BLaER1 treated with 17β-estradiol and CSF1 and Interleukin-3, amounts not matched to agents 10 nM and 100 nM (cell line): ENCODE results near the gene CARMIL1.
"Not testable (repeated sequence)": the region's sequence is repeated elsewhere in the genome, so short reads cannot be mapped to it uniquely, and the experiment has no call there.

Experiments used
- H3K27ac ChIP-seq, 11 experiments: shearing (Covaris generic); formaldehyde crosslinking; 2 replicates each; pipeline ENCODE4 v1.8.1; 2022
- H3K27me3 ChIP-seq, 11 experiments: shearing (Covaris generic); formaldehyde crosslinking; 2 replicates each; pipeline ENCODE4 v1.8.1; 2022
- H3K36me3 ChIP-seq, 11 experiments: shearing (Covaris generic); formaldehyde crosslinking; 2 replicates each; pipeline ENCODE4 v1.8.1; 2022
- H3K4me1 ChIP-seq, 10 experiments: shearing (Covaris generic); formaldehyde crosslinking; 2 replicates each; pipeline ENCODE4 v1.8.1; 2022
- H3K4me2 ChIP-seq, 11 experiments: shearing (Covaris generic); formaldehyde crosslinking; 2 replicates each; pipeline ENCODE4 v1.8.1; 2022
- H3K4me3 ChIP-seq, 10 experiments: shearing (Covaris generic); formaldehyde crosslinking; 2 replicates each; pipeline ENCODE4 v1.8.1; 2022
- H3K9ac ChIP-seq, 11 experiments: shearing (Covaris generic); formaldehyde crosslinking; 2 replicates each; pipeline ENCODE4 v1.8.1; 2022
- H3K9me3 ChIP-seq, 11 experiments: shearing (Covaris generic); formaldehyde crosslinking; replicated peaks in 1 of 11; 2 replicates each; pipeline ENCODE4 v1.8.1; 2022
- H4K20me1 ChIP-seq, 11 experiments: shearing (Covaris generic); formaldehyde crosslinking; 2 replicates each; pipeline ENCODE4 v1.8.1; 2022
- Cebpa-rat ChIP-seq, 11 experiments: shearing (Covaris generic); IDR thresholded peaks; 2 replicates each; pipeline ENCODE4 v1.8.1; 2022

CARMIL1 gene

DNA sequence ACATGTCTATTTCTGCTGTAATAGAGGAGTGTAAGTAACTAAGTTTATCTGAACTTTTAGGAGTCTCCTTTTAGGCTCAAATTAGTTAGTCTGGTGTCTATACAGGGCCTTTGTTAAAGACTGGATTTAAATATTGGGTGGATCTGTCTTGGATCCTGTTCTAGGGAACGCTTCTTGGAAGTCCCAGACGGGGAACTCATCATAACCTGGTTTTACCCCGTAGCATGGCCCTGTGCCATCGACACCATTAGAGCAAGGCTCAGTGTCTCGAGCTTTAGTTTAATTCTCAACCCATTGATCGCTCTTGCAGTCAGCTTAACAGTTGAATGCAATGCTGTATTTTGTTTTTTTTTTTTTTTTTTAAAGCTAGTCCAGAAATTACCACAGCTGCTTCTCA, 89.9 kb downstream of the CARMIL1 start:
- Histone ChIP-seq H3K27ac (no peak overlapping the region), H3K4me3 (no peak overlapping the region), H3K4me1 (peaks cover 10 to 32% (median 28%) of the 10 kb centered on the region in 10 experiments; a peak in 19 of 20 replicates), H4K20me1 (no peaks in the 10 kb centered on the region), H3K9ac (no peak overlapping the region), H3K4me2 (peak overlapping the region in 8 of 11 experiments; percentile 7 to 78 (median 44); a peak in 8 of 22 replicates), H3K27me3 (no peaks in the 10 kb centered on the region), H3K36me3 (no peaks in the 10 kb centered on the region; a peak in 1 of 22 replicates), H3K9me3 (peaks cover 0 to 26% (median 0%) of the 10 kb centered on the region in 11 experiments; a peak in 3 of 22 replicates)
- no peak for TF ChIP-seq Cebpa-rat (IDR thresholded peaks at IDR 0.05)

DNA sequence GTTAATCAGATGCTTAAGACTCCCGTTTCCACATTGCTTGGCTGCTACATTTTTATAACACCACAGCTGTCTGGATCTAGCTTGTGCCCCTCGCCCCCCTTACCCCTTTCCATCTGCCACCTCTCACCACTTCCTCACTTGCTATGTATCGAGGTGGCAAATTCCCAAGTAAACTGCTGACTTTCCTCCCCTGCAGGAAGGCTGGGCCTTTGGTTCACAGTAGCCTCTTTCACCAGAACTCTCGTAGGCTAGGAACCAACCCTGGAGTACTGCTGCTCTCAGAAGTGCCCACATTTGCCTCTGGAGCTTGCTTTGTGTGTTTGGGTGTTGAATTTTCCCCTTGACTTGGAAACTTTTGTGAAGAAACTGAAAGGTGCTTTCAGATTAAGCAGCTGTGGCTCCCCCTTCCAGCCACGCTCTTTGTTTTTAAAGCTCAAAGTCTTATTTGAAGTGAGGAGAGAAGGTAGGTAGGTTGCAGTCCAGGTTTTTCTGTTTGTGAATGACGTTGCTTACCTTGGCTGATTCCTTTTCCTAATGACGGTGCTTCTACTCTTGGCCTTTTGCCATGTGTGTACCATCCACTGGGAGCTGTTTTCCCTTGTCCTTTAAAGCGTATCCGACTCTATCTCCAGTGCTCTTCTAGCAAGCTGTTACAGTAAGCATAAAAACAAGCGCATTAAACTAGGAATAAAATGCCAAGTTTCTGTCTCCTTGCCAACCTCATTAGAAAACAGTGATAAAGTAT, 90.4 kb downstream of the CARMIL1 start:
- H4K20me1 ChIP-seq, result no peaks in the 10 kb centered on the region
- H3K27me3 ChIP-seq, result no peaks in the 10 kb centered on the region
- no peak overlapping the region for H3K27ac ChIP-seq
- no peak overlapping the region for H3K4me3 ChIP-seq
- H3K4me1 ChIP-seq, result peaks cover 10 to 32% (median 28%) of the 10 kb centered on the region in 10 experiments; a peak in 19 of 20 replicates
- H3K9me3 ChIP-seq, result peaks cover 0 to 32% (median 0%) of the 10 kb centered on the region in 11 experiments; a peak in 3 of 22 replicates
- peak overlapping the region in 8 of 11 experiments; percentile 5 to 78 (median 22); a peak in 12 of 22 replicates for H3K4me2 ChIP-seq
- no peak overlapping the region for H3K9ac ChIP-seq
- no peak for TF ChIP-seq Cebpa-rat (IDR thresholded peaks at IDR 0.05)
- no peaks in the 10 kb centered on the region; a peak in 1 of 22 replicates for H3K36me3 ChIP-seq

DNA sequence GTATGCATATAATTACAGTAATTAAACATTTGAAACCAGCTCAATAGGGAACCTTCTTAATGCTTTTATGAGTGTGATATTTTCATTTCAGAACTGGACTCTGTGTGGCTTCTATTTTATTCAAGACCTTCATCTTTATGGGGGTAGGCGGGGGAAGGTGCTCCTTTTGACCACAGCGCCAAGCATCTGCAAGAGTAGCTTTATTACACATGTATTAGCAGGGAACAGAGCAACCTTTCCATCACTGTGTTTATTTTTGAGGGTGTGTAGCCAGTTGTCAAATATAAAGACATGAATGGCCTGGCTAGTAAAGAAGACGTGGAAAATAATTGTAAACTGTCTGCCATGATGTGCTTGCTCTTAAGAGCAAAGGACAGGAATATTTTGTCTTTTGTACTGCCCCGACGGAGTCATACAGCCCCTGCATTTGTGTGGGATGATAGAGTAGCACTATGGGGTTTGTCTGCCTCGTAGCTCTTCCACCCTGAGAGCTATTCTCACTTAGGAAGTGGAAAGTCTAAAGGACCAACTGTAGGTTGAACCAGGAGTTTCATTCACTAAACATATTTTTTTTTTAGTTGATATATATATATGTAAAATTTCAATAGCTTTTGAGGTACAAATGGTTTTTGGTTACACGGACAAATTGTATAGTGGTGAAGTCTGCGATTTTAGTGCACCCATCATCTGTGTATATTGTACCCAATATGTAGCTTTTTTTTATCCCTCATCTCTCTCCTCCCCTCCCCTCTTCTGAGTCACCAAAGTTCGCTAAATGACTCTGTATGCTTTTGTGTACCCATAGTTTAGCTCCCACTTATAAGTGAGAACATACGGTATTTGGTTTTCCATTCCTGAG, 91.2 kb downstream of the CARMIL1 start:
- peaks cover 10 to 32% (median 28%) of the 10 kb centered on the region in 10 experiments; a peak in 19 of 20 replicates for H3K4me1 ChIP-seq
- peaks cover 0 to 40% (median 6%) of the 10 kb centered on the region in 11 experiments; a peak in 9 of 22 replicates for H3K9me3 ChIP-seq
- H3K9ac ChIP-seq, result no peak overlapping the region
- no peaks in the 10 kb centered on the region for H4K20me1 ChIP-seq
- H3K36me3 ChIP-seq, result no peaks in the 10 kb centered on the region; a peak in 1 of 22 replicates
- no peak overlapping the region for H3K27ac ChIP-seq
- H3K27me3 ChIP-seq, result no peaks in the 10 kb centered on the region
- H3K4me2 ChIP-seq, result no peak overlapping the region; a peak in 1 of 22 replicates
- no peak for TF ChIP-seq Cebpa-rat (IDR thresholded peaks at IDR 0.05)
- H3K4me3 ChIP-seq, result no peak overlapping the region

DNA sequence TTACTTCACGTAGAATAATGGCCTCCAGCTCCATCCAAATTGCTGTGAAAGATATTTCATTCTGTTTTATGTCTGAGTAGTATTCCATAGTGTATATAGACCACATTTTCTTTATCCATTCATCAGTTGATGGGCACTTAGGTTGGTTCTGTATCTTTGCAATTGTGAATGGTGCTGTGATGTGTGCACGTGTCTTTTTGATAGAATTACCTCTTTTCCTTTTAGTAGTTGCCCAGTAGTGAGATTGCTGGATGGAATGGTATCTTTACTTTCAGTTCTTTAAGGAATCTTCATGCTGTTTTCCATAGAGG, 91.8 kb downstream of the CARMIL1 start:
- Histone ChIP-seq H4K20me1 (no peaks in the 10 kb centered on the region), H3K4me1 (peaks cover 10 to 32% (median 28%) of the 10 kb centered on the region in 10 experiments; a peak in 19 of 20 replicates), H3K9ac (no peak overlapping the region), H3K9me3 (peaks cover 0 to 45% (median 7%) of the 10 kb centered on the region in 11 experiments; a peak in 10 of 22 replicates), H3K27me3 (no peaks in the 10 kb centered on the region), H3K36me3 (no peaks in the 10 kb centered on the region), H3K27ac (no peak overlapping the region), H3K4me2 (no peak overlapping the region), H3K4me3 (no peak overlapping the region)
- TF ChIP-seq Cebpa-rat (IDR thresholded peaks at IDR 0.05), result no peak

DNA sequence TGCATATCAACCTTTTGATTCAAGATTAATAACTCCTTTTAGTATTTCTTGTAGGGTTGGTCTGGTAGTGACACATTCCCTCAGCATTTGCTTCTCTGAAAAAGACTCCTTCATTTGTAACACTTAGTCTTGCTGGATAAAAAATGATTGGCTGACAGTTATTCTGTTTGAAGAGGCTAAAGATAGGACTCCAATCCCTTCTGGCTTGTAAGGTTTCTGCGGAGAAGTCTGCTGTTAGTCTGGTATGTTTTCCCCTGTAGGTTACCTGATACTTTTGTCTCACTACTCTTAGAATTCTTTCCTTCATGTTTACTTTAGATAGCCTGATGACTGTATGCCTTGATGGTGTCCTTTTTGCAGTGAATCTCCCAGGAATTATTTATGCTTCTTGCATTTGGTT, 96.0 kb downstream of the CARMIL1 start:
- Histone ChIP-seq H3K9me3 (peaks cover 0 to 69% (median 7%) of the 10 kb centered on the region in 11 experiments; a peak in 10 of 22 replicates), H3K4me3 (no peak overlapping the region), H3K4me1 (no peaks in the 10 kb centered on the region), H3K4me2 (no peak overlapping the region), H3K36me3 (no peaks in the 10 kb centered on the region), H3K9ac (no peak overlapping the region), H4K20me1 (no peaks in the 10 kb centered on the region), H3K27ac (no peak overlapping the region), H3K27me3 (no peaks in the 10 kb centered on the region)
- no peak for TF ChIP-seq Cebpa-rat (IDR thresholded peaks at IDR 0.05)

DNA sequence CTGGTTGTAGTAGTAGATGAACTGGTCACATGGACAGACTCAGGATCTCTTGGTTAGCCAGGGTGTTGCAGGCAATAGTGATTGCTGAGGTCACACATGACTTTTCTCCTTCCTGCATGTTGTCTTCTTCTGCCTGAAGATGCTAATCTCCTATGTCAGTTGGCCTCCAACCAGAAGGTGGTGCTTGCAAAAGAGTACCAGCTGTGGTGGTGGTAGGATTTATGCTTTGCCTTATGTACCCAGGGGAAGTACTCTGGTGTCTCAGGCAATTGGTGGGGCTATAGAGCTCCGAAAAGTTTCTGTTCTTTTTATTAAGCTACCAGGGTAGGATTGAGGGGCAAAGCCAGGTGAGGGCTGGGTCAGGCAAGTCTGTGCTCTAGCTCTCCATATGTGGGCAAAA, 98.5 kb downstream of the CARMIL1 start:
- H3K4me1 ChIP-seq, result no peaks in the 10 kb centered on the region
- H3K27me3 ChIP-seq, result no peaks in the 10 kb centered on the region
- no peaks in the 10 kb centered on the region for H4K20me1 ChIP-seq
- H3K36me3 ChIP-seq, result 0 out of 22 replicates have a peak, but pooled peaks cover 0 to 3% (median 0%) of the 10 kb centered on the region in 11 experiments
- TF ChIP-seq Cebpa-rat (IDR thresholded peaks at IDR 0.05), result no peak
- H3K9ac ChIP-seq, result no peak overlapping the region
- H3K4me2 ChIP-seq, result no peak overlapping the region
- H3K9me3 ChIP-seq, result peaks cover 7 to 62% (median 14%) of the 10 kb centered on the region in 11 experiments; a peak in 18 of 22 replicates
- no peak overlapping the region for H3K27ac ChIP-seq
- H3K4me3 ChIP-seq, result no peak overlapping the region

DNA sequence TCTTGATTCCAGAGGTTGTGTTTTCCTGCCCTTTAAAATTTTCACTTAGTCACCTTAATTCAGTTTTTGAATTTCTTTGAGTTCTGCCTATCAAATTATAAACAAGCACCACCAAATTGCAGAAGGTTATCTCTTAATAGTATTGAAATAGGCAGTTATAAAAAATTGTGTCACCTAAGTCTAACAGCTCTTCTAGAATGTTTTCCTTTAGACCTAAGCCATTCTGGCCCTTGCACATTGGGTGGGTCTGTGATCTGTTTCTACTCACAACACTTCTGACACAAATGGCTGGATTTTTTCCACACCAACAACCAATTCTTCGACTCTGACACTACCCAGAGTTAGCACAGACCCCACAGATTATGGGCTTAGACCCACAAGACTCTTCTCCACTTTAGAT, 101.9 kb downstream of the CARMIL1 start:
- Histone ChIP-seq H4K20me1 (no peaks in the 10 kb centered on the region), H3K27me3 (no peaks in the 10 kb centered on the region), H3K27ac (no peak overlapping the region), H3K4me2 (no peak overlapping the region), H3K4me3 (no peak overlapping the region), H3K36me3 (0 out of 22 replicates have a peak, but pooled peaks cover 0 to 7% (median 0%) of the 10 kb centered on the region in 11 experiments), H3K4me1 (no peaks in the 10 kb centered on the region), H3K9me3 (peaks cover 9 to 38% (median 12%) of the 10 kb centered on the region in 11 experiments; a peak in 17 of 22 replicates), H3K9ac (no peak overlapping the region)
- no peak for TF ChIP-seq Cebpa-rat (IDR thresholded peaks at IDR 0.05)

DNA sequence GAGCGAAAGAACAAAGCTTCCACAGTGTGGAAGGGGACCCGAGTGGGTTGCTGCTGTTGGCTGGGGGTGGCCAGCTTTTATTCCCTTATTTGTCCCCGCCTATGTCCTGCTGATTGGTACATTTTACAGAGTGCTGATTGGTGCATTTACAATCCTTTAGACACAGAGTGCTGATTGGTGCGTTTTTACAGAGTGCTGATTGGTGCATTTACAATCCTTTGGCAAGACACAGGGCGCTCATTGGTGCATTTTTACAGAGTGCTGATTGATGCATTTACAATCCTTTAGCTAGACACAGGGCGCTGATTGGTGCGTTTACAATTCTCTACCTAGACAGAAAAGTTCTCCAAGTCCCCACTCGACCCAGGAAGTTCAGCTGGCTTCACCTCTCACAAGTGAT, 103.3 kb downstream of the CARMIL1 start:
- H3K27me3 ChIP-seq, H3K4me1 ChIP-seq, H3K27ac ChIP-seq, H3K9ac ChIP-seq, H3K4me3 ChIP-seq, H3K4me2 ChIP-seq, H3K36me3 ChIP-seq, H4K20me1 ChIP-seq: not testable (repeated sequence)
- H3K9me3 ChIP-seq, result peaks cover 9 to 24% (median 12%) of the 10 kb centered on the region in 11 experiments; a peak in 17 of 22 replicates

DNA sequence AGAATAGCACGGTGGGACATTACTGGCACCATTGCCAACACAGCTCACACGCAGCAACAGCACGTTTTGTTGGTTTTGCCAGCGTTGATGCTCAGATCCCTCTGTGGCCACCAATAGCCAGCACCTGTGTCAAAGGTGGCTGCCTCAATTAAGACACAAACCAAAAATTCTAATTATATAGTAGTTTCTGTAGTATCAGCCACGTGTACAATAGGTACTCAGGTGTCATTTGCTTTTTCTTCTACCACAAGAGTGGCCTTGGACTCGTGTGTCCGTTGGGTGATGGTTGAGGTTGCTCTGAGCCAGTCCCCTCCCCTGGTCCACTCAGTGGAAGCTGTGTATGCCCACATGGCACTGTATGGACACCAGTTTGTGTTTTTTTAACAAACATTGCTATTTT, 105.1 kb downstream of the CARMIL1 start:
- no peak overlapping the region for H3K9ac ChIP-seq
- no peak for TF ChIP-seq Cebpa-rat (IDR thresholded peaks at IDR 0.05)
- H3K4me3 ChIP-seq, result no peak overlapping the region
- no peak overlapping the region for H3K27ac ChIP-seq
- H4K20me1 ChIP-seq, result no peaks in the 10 kb centered on the region
- H3K36me3 ChIP-seq, result 0 out of 22 replicates have a peak, but pooled peaks cover 0 to 7% (median 0%) of the 10 kb centered on the region in 11 experiments
- no peak overlapping the region for H3K4me2 ChIP-seq
- H3K4me1 ChIP-seq, result peaks cover 0 to 15% (median 12%) of the 10 kb centered on the region in 10 experiments; a peak in 13 of 20 replicates
- peaks cover 9 to 16% (median 12%) of the 10 kb centered on the region in 11 experiments; a peak in 17 of 22 replicates for H3K9me3 ChIP-seq
- H3K27me3 ChIP-seq, result no peaks in the 10 kb centered on the region
